SJCRH30 (cell line): ENCODE results near the gene ACO2. TPM values are rescaled to one million over a fixed set of nuclear protein-coding genes. Genes with fewer than 3 reads are reported as not detected.
"Not testable (repeated sequence)": the region's sequence is repeated elsewhere in the genome, so short reads cannot be mapped to it uniquely, and the experiment has no call there.

ENCODE experiments used
- DNase-seq, 2 experiments: peaks; one replicate each; pipeline ENCODE4 v3.0.0-alpha.2; 2015 to 2020
- H3K27ac ChIP-seq: fragments of 250-450 bp; sonication (Bioruptor Pico); 2 replicates; pipeline ENCODE4 v1.5.1; 2020; ENCODE audit warnings: mild to moderate bottlenecking, moderate library complexity
- H3K27me3 ChIP-seq: fragments of 250-450 bp; sonication (Bioruptor Pico); 2 replicates; pipeline ENCODE4 v1.5.1; 2020; ENCODE audit warnings: mild to moderate bottlenecking, moderate library complexity
- H3K36me3 ChIP-seq: fragments of 250-450 bp; sonication (Bioruptor Pico); 2 replicates; pipeline ENCODE4 v1.5.1; 2020; ENCODE audit warnings: mild to moderate bottlenecking, moderate library complexity
- H3K4me1 ChIP-seq: fragments of 250-450 bp; sonication (Bioruptor Pico); 2 replicates; pipeline ENCODE4 v1.5.1; 2020; ENCODE audit warnings: mild to moderate bottlenecking, moderate library complexity
- H3K4me3 ChIP-seq: fragments of 250-450 bp; sonication (Bioruptor Pico); 2 replicates; pipeline ENCODE4 v1.5.1; 2020; ENCODE audit warnings: mild to moderate bottlenecking, moderate library complexity
- H3K9me3 ChIP-seq: fragments of 250-450 bp; sonication (Bioruptor Pico); replicated peaks from 2 replicates; pipeline ENCODE4 v1.5.1; 2020; ENCODE audit warnings: mild to moderate bottlenecking, moderate library complexity
- total RNA-seq: library from RNA; depleted of rRNA; stranded (reverse); fragments of >200 nt; shearing (Covaris generic); gene quantifications from 2 replicates; pipeline ENCODE4 v1.2.3, GENCODE V29; 2014; rRNA removed

The ACO2 gene
- total RNA-seq, 1 experiment from 2014 or later, result 50.5 TPM

DNA sequence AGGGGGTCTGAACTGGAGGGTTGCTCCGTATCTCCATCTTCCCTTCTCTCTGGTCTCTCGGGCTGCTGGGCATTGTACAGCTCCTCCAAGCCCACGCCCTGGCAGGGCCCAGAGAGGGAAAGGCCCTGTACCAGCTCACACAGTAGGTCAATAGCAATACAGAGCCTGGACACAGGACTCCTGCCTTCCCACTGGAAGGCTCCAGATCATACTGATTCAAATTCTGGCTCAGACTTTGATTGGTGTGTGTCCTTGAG is 98.5 kb downstream of the ACO2 start:
- Histone ChIP-seq H3K36me3 (peaks cover 2% of the 10 kb centered on the region; the same call in 1 of the 2 replicates), H3K4me1 (peaks cover 20% of the 10 kb centered on the region), H3K27ac (no peak overlapping the region), H3K9me3 (no peaks in the 10 kb centered on the region), H3K4me3 (no peak overlapping the region), H3K27me3 (no peaks in the 10 kb centered on the region)
- no peak for DNase-seq

DNA sequence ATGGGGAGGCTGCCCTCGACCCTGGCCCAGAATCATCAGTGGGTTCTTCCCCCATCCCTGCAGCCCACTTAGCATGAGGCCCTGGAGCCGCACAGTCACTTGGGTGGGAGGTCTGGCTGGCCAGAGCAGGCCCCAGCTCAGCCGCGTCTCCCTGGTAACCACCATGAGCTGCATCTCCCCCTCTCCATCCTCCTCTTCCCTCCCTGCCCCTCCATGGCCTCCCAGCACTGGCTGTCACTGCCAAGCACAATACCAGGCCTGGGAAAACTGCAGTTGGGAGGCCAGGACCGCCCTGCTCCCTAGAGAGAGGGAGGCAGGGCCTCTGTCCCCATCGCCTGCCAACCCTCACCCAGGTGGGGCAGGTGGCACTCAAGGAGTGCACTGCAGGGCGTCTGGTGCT is 99.9 kb downstream of the ACO2 start:
- Histone ChIP-seq H3K4me3 (no peak overlapping the region), H3K9me3 (no peaks in the 10 kb centered on the region), H3K27me3 (no peaks in the 10 kb centered on the region), H3K27ac (no peak overlapping the region), H3K36me3 (peaks cover 2% of the 10 kb centered on the region; the same call in 1 of the 2 replicates), H3K4me1 (peaks cover 8% of the 10 kb centered on the region; the same call in 1 of the 2 replicates)
- no peak for DNase-seq

DNA sequence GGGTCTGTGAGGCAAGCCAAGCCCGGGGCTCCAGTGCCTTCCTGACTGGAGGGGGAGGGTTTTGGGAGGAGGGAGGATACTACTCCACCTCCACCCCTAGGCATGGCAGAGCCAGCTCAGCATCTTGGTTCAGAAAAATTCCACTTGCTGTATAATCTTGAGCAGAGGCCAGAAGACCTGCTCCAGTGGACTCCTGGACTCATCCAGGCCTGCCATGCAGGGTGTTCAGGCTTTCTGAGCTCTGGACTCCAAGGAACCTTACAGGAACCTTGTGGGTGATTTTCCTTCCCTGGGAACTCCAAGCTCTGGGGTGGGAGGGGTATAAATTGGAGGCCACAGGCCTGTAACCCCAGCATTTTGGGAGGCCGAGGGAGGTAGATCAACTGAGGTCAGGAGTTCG is 101.3 kb downstream of the ACO2 start:
- no peak overlapping the region for H3K4me3 ChIP-seq
- H3K4me1 ChIP-seq, result peaks cover 6% of the 10 kb centered on the region; the same call in 1 of the 2 replicates
- no peaks in the 10 kb centered on the region for H3K27me3 ChIP-seq

DNA sequence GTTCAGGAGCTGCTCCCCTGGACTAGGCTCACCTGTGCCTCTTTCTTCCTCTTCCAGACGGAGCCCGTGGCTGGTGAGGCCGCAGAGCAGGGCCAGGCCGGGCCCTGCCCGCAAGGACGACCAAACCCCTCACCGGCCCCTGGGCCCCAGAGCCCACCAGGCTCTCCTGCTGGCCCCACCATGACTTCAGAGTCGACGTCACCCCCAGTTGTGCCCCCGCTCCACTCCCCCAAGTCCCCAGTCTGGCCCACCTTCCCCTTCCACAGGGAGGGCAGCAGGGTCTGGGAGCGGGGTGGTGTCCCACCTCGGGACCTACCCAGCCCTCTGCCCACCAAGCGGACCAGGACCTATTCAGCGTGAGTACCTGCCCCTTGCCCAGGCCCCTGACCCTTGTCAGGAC is 102.9 kb downstream of the ACO2 start:
- Histone ChIP-seq H3K9me3 (no peaks in the 10 kb centered on the region), H3K36me3 (no peaks in the 10 kb centered on the region), H3K4me1 (no peaks in the 10 kb centered on the region), H3K4me3 (no peak overlapping the region), H3K27me3 (no peaks in the 10 kb centered on the region), H3K27ac (no peak overlapping the region)
- DNase-seq, result no peak

More for the DNA sequence above, 101.3 kb downstream of the ACO2 start:
- H3K36me3 ChIP-seq, result no peaks in the 10 kb centered on the region
- H3K27ac ChIP-seq, result no peak overlapping the region
- H3K9me3 ChIP-seq, result no peaks in the 10 kb centered on the region
- no peak for DNase-seq

DNA sequence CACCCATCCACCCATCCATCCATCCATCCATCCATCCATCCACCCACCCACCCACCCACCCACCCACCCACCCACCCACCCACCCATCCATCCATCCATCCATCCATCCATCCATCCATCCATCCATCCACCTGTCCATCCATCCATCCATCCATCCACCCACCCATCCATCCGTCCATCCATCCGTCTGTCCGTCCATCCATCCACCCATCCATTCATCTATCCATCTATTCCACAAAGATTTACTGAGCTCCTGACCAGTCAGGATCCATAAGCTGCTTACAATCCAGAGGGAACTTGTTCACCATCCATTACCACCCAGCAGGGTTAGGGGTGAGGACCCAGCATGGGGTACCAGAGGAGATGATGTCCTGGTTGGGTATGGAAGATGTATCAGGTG is 103.4 kb downstream of the ACO2 start:
- H3K27me3 ChIP-seq, H3K4me3 ChIP-seq, H3K4me1 ChIP-seq, H3K9me3 ChIP-seq, H3K36me3 ChIP-seq, DNase-seq, H3K27ac ChIP-seq: not testable (repeated sequence)

DNA sequence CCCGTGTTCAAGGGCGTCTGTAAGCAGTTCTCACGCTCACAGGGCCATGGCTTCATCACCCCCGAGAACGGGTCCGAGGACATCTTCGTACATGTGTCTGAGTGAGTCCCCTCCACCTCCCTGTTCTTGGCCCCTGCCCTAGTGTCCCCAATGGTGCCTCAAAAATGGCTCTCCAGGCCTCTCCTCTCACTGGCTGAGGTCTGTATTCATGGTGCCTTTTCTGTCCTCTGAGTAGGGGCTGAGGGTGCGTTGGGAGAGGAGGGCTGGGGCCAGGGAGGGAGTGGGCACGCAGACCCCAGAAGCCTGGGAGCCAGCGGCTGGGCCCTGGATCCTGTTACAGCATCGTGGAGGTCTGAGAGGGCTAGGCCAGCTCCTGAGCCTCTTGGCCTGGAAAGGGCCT is 104.8 kb downstream of the ACO2 start:
- DNase-seq, result no peak
- no peaks in the 10 kb centered on the region for H3K4me1 ChIP-seq
- H3K27me3 ChIP-seq, result no peaks in the 10 kb centered on the region
- H3K9me3 ChIP-seq, result no peaks in the 10 kb centered on the region
- H3K36me3 ChIP-seq, result no peaks in the 10 kb centered on the region
- no peak overlapping the region for H3K4me3 ChIP-seq
- no peak overlapping the region for H3K27ac ChIP-seq

DNA sequence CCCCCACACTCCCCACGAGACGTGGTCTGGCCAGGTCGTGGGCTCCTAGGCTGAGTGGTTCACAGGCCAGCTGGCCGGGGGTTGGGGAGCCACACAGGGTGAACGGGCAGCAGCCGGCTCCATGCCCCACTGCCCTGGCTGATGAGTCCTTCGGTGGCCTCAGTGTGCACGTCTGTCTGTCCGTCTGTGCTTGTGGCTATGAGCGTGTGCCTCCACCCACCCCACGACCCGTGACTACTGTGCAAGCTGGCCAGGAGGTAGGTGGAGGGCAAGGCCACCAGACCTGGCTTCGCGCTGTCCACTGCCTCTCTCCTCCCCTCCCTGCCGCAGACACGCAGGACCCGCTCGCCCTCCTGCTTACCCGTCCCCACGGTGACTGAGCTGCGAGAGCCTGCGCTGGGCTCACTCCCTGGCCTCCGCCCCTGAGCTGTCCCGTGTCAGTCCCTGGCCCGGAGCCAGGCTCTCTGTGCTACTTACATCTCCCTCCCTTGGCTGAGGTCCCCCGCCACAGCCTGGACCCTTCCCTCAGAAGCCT is 106.0 kb downstream of the ACO2 start:
- DNase-seq, result no peak
- no peaks in the 10 kb centered on the region for H3K4me1 ChIP-seq
- H3K27ac ChIP-seq, result no peak overlapping the region
- no peak overlapping the region for H3K4me3 ChIP-seq
- H3K27me3 ChIP-seq, result no peaks in the 10 kb centered on the region
- H3K9me3 ChIP-seq, result no peaks in the 10 kb centered on the region
- H3K36me3 ChIP-seq, result no peaks in the 10 kb centered on the region

DNA sequence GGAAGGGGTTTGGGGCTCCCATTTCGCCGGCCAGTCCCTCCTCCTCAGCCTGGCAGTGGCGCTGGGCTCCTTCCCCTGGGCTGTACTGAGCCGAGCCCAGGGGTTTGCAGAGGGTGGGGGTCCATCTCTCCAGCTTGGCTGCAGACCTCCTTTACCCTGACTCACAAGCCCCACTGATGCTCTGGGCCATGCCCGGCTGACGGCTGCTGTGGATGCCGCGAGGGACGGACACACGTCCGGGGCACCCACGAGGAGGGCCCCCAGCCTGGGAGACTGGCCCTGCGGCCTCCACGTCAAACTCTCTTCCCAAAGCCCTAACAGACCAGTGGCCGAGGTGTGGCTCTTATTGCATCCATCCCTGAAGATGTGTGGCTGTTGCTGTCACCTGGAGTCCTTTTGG is 106.6 kb downstream of the ACO2 start:
- Histone ChIP-seq H3K4me1 (no peaks in the 10 kb centered on the region), H3K4me3 (no peak overlapping the region), H3K27ac (no peak overlapping the region), H3K9me3 (no peaks in the 10 kb centered on the region), H3K27me3 (no peaks in the 10 kb centered on the region), H3K36me3 (no peaks in the 10 kb centered on the region)
- no peak for DNase-seq

DNA sequence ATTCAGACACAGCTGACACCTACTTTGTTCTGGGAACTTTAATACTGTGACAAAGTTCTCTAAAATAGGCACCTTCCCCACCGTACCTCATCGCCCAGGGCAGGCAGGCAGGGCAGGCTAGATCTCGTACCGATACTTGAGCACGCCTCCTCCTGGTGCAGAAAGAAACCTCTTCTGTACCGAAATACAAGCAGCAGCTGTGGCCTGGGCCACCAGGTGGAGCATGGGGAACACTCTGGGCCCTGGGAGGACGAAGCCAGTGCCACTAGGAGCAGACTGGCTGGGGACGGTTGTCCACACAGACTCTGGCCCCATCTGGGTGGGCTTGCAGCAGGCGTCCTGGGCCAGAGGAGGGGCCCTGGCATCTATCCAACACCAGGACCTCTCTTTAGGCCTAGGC is 108.0 kb downstream of the ACO2 start:
- Histone ChIP-seq H3K36me3 (no peaks in the 10 kb centered on the region), H3K4me1 (no peaks in the 10 kb centered on the region), H3K27ac (no peak overlapping the region), H3K9me3 (no peaks in the 10 kb centered on the region), H3K27me3 (no peaks in the 10 kb centered on the region), H3K4me3 (no peak overlapping the region)
- DNase-seq, result peak; percentile 47 to 59

DNA sequence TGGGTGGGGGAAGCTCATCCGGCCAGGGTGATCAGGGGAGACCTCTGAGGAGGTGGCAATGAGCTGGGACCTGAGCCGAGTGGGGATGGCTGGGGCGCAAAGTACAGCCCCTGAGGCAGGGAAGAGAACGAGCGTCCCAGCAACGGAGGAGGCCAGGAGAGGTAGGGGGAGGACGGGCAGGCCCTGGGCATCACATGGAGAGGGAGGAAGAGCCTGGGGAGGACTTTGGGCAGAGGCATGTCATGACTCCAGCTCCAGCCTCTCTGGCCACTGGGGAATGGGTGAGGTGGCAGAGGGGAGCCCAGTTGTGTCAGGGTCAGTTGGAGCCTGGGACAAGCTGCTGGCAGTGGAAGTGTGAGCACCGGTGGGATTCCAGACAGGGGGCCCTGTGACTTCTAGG is 109.2 kb downstream of the ACO2 start:
- no peaks in the 10 kb centered on the region for H3K27me3 ChIP-seq
- H3K27ac ChIP-seq, result no peak overlapping the region
- no peaks in the 10 kb centered on the region for H3K4me1 ChIP-seq
- DNase-seq, result no peak
- no peaks in the 10 kb centered on the region for H3K9me3 ChIP-seq
- no peak overlapping the region for H3K4me3 ChIP-seq
- H3K36me3 ChIP-seq, result no peaks in the 10 kb centered on the region

Other genes with a start within 250 kb of the ACO2 start
- gene CHADL, start 228.2 kb upstream of the ACO2 start, total RNA-seq, result 1.9 and 2.9 TPM in 2 replicates
- gene RANGAP1, start 182.9 kb upstream of the ACO2 start, total RNA-seq, result 55.4 and 56.5 TPM in 2 replicates
- gene ZC3H7B, start 167.6 kb upstream of the ACO2 start, total RNA-seq, result 26.9 and 27.7 TPM in 2 replicates
- gene TEF, start 87.2 kb upstream of the ACO2 start, total RNA-seq, result 6.0 and 7.4 TPM in 2 replicates
- 18.2 and 19.5 TPM in 2 replicates for gene TOB2, start 22.3 kb upstream of the ACO2 start, total RNA-seq
- 98.8 and 106 TPM in 2 replicates for gene PHF5A, start 425 bp upstream of the ACO2 start, total RNA-seq
- gene POLR3H, start 75.4 kb downstream of the ACO2 start, total RNA-seq, result 12.9 and 14.7 TPM in 2 replicates
- 3.1 and 3.7 TPM in 2 replicates for gene CSDC2, start 91.9 kb downstream of the ACO2 start, total RNA-seq
- 9.9 and 10.3 TPM in 2 replicates for gene PMM1, start 120.7 kb downstream of the ACO2 start, total RNA-seq
- gene DESI1, start 151.9 kb downstream of the ACO2 start, total RNA-seq, result 21.4 and 22.1 TPM in 2 replicates
- 528 and 532 TPM in 2 replicates for gene XRCC6, start 152.2 kb downstream of the ACO2 start, total RNA-seq
- 133 and 136 TPM in 2 replicates for gene SNU13, start 219.8 kb downstream of the ACO2 start, total RNA-seq
- not detected in 2 replicates for gene MEI1, start 230.4 kb downstream of the ACO2 start, total RNA-seq